NOMO-1 (cell line): ENCODE measurements around the gene BST1.

Experiments used
- DNase-seq, 2 experiments: peaks; one replicate each; lab custom pipeline; 2025; ENCODE audit not compliant: unreplicated experiment in 2 of 2; lab: John Stamatoyannopoulos, UW

Gene BST1

DNA sequence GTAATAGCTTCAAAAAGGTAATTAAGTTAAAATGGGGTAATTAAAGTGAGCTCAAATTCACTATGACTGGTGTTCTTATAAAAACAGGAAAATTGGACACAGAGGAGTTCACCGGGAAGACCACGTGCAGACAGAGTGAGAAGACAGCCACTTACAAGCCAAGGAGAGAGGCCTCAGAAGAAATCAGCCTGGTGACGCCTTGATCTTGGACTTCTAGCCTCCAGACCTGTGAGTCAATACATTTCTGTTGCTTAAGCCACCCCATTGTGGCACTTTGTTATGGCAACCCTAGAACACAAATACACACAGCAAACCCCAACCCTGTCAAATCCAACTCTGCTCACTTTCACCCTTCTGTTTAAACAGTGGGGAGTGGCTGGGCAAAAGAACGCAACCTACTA lies 71.2 kb downstream of the BST1 start:
- no peak for DNase-seq

DNA sequence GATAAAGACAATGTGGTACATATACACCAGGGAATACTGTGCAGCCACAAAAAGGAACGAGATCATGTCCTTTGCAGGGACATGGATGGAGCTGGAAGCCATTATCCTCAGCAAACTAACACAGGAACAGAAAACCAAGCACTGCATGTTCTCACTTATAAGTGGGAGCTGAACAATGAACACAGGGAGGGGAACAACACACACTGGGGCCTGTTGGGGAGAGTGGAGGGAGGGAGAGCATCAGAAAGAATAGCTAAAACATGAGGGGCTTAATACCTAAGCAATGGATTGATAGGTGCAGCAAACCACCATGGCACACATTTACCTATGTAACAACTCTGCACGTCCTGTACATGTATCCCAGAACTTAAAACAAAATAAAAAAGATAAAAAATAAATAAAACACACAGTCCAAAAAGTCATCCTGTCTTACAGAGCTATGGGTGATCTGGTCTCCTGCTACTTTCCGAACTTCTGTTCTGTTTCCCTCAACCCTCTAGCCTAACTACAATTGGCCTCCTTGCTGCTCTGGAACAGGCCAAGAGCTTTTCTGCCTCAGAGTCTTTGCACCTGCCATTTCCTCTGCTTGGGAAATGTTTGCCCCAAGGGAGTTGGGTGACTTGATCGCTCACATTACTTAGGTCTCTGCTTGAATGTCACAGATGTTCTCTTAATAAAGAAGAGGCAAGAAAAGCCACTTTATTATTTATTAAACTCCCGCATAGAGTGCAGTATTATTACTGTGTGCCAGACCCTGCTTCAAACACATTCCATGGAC lies 74.2 kb downstream of the BST1 start:
- DNase-seq, result no peak

DNA sequence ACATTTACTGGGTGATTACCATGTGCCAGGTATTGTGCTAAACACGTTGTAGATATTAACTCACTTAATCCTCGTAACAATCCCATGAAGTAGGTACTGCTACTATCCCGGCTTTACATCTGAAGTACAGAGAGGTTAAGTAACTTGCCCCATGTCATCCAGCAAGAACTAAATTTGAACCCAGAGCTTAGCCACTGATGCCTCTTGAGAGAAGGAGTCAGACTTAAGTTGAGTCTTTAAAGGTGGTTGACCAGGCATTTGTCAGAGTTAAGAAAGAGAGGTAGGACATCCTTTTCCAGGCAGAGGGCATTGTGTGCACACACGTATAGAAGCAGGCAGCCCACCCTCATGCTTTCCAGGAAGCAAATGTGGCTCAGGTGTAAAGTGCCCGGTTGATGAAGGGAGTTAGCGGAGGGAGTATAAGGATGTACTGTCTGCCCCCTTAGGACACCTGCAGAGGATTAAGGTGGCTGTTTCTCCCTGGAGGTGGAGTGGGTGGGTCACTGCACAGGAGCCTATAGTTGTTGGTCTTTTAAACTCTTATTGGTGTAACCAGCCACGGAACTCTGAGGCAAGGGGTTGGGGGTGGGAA lies 74.9 kb downstream of the BST1 start:
- DNase-seq, result no peak

DNA sequence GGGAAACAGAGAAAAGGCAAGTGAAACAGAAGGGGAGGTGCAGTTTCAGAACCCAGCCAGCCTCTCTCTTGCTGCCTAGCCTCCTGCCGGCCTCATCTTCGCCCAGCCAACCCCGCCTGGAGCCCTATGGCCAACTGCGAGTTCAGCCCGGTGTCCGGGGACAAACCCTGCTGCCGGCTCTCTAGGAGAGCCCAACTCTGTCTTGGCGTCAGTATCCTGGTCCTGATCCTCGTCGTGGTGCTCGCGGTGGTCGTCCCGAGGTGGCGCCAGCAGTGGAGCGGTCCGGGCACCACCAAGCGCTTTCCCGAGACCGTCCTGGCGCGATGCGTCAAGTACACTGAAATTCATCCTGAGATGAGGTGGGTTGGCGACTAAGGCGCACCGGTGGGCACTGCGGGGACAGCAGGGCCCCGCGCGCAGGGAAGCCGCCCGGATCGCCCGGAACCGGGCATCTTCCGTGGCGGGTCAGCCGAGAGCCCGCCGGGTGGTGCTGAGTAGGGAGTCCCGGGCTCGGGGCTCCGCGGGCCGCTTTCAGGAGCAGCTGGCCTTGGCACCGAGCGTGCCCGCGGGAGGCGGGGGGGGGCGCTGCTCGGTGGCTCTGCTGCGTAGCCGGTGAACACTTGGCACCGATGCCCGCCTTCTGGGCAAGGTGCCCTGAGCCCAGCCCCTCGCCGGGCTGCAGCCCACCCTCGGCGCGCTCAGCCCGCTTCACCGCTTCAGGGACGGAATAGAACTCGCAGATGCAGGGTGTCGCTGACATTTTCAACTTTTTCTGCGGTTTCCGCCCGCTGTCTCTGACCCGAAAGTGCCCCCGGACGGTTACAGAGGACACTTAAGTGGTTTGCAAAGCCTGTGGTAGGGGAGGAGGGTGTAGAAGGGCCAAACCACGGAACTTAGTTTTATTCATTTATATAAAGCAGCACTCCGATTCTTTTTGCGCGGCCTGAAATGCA lies 75.7 kb downstream of the BST1 start, which contains the start of gene CD38:
Gene CD38 (plus strand): TSS at position 40 of the 953 bp plus-strand sequence. CDS start 87 bp downstream, at position 127.
- peak; percentile 82 to 84 for DNase-seq

DNA sequence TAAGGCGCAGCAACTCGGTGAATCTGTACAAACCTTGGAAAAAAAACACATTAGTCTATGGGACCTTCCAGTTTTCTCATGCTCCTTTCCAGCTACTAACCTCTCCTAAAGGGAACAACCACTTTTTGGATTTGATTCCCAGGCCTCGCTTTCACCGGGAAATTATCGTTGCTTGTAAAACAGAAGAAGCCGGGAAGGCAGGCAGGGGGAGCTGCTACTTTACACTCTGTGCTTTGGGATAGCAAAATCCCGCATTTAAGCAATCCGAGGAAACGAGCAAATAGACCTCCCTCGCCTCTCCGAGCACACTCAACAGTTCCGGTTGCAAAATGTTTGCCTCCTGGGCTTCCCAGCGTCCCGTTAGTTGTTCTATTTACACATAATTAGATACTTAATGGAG lies 76.4 kb downstream of the BST1 start:
- peak; percentile 24 to 37 for DNase-seq

DNA sequence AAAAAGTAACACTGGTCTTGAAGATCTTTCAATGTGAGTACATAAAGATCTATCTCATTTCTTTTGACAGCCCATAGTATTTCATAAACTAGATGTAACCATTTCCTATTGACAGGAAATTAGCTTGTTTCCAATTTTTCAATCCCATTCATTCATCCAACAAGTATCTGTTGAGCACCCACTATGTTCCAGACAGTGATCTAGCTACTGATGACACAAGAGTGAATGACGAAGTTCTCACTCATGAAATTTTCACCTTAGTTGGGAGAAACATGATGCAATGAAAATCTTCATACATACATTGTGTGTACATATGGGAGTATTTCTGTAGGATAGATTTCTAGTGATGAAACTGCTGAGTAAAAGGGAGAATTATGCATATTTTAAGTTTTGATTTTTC lies 76.9 kb downstream of the BST1 start:
- DNase-seq, result peak in 1 of 2 experiments; percentile 33

DNA sequence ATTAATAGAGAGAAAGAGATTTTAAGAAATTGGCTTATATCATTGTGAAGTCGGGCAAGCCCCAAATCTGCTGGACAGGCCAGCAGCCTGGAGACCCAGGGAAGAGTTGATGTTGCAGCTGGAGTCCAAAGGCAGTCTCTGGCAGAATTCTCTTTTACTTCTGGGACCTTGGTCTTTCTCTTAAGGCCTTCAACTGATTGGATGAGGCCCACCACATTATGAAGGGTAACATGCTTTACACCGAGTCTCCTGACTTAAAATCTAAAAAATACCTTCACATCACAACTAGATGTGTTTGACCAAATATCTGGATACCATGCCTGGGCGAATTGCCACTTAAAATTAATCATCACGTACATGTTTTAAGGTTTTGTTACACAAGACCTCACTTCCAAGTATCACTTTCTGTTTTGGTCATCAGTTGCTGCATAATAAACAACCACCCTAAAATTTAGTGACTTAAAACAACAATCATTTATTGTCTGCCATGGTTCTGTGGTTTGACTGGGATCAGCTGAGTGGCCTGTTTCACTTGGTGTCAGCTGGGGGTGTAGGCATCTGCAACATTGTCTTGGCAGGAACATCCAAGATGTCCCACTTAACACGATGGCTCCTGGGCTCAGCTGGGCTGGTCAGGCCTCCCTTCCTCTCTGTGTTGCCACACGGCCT lies 78.7 kb downstream of the BST1 start:
- peak; percentile 14 to 30 for DNase-seq
